ENCODE data around the gene LETMD1.
"Not testable (repeated sequence)": the region's sequence is repeated elsewhere in the genome, so short reads cannot be mapped to it uniquely, and the experiment has no call there.

The LETMD1 gene

DNA sequence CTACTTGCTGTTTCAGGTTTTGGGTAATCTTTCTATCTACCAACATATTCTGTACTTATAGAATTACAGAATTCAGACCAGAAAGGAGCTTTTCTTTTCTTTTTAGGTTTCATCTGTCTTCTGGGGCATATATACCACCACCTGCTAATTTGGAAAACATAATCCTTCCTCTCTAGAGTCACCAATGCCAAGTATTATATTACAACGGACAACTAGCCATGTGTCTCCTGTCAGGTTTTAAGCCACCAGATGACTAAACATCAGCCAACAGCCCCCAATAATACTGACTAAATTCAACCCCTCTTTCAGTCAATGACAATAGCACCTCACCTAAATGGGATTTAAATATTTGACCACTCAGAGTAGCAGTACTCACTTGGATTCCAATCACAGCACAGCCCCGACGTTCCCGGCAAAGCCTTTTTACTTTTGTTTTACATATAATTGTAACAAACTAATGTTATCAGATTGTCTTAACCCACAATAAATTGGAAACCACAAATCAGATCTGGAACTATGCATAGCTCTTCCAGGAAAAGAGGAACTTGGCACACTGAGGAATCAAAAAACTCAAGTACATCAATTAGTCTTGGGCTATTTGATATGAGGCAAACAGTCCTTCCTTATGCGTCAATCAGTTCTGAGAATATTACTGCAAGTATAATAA, 35.4 kb upstream of the LETMD1 start:
- H3K9me3 ChIP-seq (ENCODE audit: control insufficient read depth, low read length): no peaks in the 10 kb centered on the region
- H3K36me3 ChIP-seq (ENCODE audit: control insufficient read depth, insufficient read depth, low read length): peaks cover 12% of the 10 kb centered on the region
- WGBS, 2 experiments (ENCODE audit: insufficient coverage in 2 of 2): 80 to 100% methylated on average over 1 to 2 of the region's 5 CpGs
- no peaks in the 10 kb centered on the region for H3K4me1 ChIP-seq (ENCODE audit: control insufficient read depth, insufficient read depth, low read length, poor library complexity, severe bottlenecking)
- no peak overlapping the region for H3K4me3 ChIP-seq (ENCODE audit: extremely low read depth, insufficient read depth, low read length, poor library complexity, severe bottlenecking)
- no peak overlapping the region for H3K27ac ChIP-seq (ENCODE audit: low read depth, low read length, severe bottlenecking)

DNA sequence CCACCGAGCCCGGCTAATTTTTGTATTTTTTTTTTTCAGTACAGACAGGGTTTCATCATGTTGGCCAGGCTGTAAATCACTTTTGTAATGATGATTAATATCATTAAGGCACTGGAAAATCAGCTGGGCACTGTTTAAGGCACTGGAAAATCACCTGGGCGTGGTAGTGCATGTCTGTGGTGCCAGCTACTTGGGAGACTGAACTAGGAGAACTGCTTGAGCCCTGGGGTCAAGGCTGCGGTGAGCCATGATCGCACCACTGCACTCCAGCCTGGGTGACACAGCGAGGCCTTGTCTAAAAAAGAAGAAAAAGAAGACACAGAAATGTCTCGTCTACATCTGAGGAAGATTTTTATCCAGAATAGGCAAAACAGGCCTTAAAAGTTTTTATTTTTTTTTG, 34.7 kb upstream of the LETMD1 start:
- no peaks in the 10 kb centered on the region for H3K9me3 ChIP-seq (ENCODE audit: control insufficient read depth, low read length)

DNA sequence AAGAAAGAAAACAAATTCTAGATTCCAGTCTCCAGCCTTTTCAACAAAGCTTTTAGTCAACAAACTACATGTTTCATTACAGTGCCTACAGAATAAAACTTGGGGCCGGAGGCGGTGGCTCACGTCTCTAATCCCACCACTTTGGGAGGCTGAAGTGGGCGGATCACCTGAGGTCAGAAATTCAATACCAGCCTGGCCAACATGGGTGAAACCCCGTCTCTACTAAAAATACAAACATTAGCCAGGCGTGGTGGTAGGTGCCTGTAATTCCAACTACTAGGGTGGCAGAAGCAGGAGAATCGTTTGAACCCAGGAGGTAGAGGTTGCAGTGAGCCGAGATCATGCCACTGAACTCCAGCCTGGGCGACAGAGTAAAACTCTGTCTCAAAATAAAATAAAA, 33.7 kb upstream of the LETMD1 start:
- not testable (repeated sequence) for H3K27ac ChIP-seq (ENCODE audit: low read depth, low read length, severe bottlenecking); H3K9me3 ChIP-seq (ENCODE audit: control insufficient read depth, low read length); H3K36me3 ChIP-seq (ENCODE audit: control insufficient read depth, insufficient read depth, low read length); H3K4me1 ChIP-seq (ENCODE audit: control insufficient read depth, insufficient read depth, low read length, poor library complexity, severe bottlenecking); H3K4me3 ChIP-seq (ENCODE audit: extremely low read depth, insufficient read depth, low read length, poor library complexity, severe bottlenecking)
- WGBS, 2 experiments (ENCODE audit: insufficient coverage in 2 of 2): 91 to 92% methylated on average over 6 to 7 of the region's 9 CpGs

More for the DNA sequence above, 34.7 kb upstream of the LETMD1 start:
- peaks cover 4% of the 10 kb centered on the region for H3K36me3 ChIP-seq (ENCODE audit: control insufficient read depth, insufficient read depth, low read length)
- WGBS, 2 experiments (ENCODE audit: insufficient coverage in 2 of 2): 92 to 95% methylated on average over 7 of the region's 7 CpGs
- no peak overlapping the region for H3K4me3 ChIP-seq (ENCODE audit: extremely low read depth, insufficient read depth, low read length, poor library complexity, severe bottlenecking)
- H3K27ac ChIP-seq (ENCODE audit: low read depth, low read length, severe bottlenecking): no peak overlapping the region
- H3K4me1 ChIP-seq (ENCODE audit: control insufficient read depth, insufficient read depth, low read length, poor library complexity, severe bottlenecking): no peaks in the 10 kb centered on the region

DNA sequence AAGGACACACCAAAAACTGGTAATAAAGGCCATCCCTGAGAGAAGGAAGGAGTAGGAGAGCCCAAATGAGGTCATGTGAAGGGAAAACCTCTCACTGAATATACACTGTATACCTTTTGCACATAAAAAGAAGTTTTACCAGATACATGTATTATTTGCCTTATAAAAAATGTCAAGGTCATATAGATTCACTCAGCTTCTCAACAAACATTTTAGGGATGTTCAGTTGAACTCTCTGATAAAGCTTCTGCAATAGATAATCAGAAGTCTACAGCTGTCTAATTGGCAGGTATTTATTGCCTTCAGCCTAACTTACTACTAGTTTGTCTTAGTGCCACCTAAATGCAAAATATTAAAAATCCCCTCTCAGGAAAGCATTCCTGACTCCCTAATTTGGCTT, 30.7 kb upstream of the LETMD1 start:
- Histone ChIP-seq H3K27ac (ENCODE audit: low read depth, low read length, severe bottlenecking) (no peak overlapping the region), H3K4me3 (ENCODE audit: extremely low read depth, insufficient read depth, low read length, poor library complexity, severe bottlenecking) (no peak overlapping the region), H3K36me3 (ENCODE audit: control insufficient read depth, insufficient read depth, low read length) (peaks cover 4% of the 10 kb centered on the region), H3K4me1 (ENCODE audit: control insufficient read depth, insufficient read depth, low read length, poor library complexity, severe bottlenecking) (no peaks in the 10 kb centered on the region), H3K9me3 (ENCODE audit: control insufficient read depth, low read length) (no peaks in the 10 kb centered on the region)

DNA sequence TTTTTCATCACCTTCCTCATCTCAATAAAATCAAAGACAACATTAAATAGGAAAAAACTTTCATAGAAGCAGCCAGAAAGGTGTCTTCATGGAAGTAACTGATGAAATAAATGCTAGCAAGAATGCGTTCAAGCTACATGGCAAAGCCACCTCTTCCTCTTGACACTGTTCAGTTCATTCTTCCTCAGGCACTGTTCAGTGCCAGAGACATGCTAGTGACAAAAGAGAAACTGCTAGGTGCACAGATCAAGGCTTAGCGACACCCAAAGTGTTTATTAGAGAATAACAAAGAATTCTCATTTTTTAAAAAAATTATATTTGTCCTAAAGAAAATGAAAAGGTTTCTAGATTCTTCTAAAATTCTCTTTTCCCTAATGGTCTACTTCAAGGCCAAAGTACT, 29.2 kb upstream of the LETMD1 start:
- Histone ChIP-seq H3K4me3 (ENCODE audit: extremely low read depth, insufficient read depth, low read length, poor library complexity, severe bottlenecking) (no peak overlapping the region), H3K36me3 (ENCODE audit: control insufficient read depth, insufficient read depth, low read length) (peaks cover 10% of the 10 kb centered on the region), H3K27ac (ENCODE audit: low read depth, low read length, severe bottlenecking) (no peak overlapping the region), H3K4me1 (ENCODE audit: control insufficient read depth, insufficient read depth, low read length, poor library complexity, severe bottlenecking) (peaks cover under 1% of the 10 kb centered on the region), H3K9me3 (ENCODE audit: control insufficient read depth, low read length) (no peaks in the 10 kb centered on the region)
- WGBS, 2 experiments (ENCODE audit: insufficient coverage in 2 of 2): 83 to 100% methylated on average over 1 of the region's 2 CpGs

DNA sequence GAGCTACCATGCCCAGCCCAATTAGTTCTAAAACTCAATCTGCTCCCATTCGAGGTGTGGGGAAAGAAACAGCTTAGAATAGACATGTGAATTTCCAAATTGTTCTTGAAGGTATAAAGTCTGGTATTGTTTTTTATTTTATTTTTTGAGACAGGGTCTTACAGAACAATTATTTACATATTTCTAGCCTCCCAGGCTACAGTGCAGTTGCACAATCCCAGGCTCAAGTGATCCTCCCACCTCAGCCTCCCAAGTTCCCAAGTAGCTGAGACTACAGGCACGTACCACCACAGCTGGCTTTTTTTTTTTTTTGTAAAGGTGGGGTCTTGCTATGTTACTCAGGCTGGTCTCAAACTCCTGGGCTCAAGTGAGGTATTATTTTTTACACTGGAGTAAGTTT, 28.2 kb upstream of the LETMD1 start:
- no peak overlapping the region for H3K27ac ChIP-seq (ENCODE audit: low read depth, low read length, severe bottlenecking)
- no peaks in the 10 kb centered on the region for H3K9me3 ChIP-seq (ENCODE audit: control insufficient read depth, low read length)
- 83% methylated on average over 1 of the region's 2 CpGs; no CpG with 5 or more reads in 1 of the 2 experiments for WGBS, 2 experiments (ENCODE audit: insufficient coverage in 2 of 2)
- peaks cover 10% of the 10 kb centered on the region for H3K36me3 ChIP-seq (ENCODE audit: control insufficient read depth, insufficient read depth, low read length)
- no peak overlapping the region for H3K4me3 ChIP-seq (ENCODE audit: extremely low read depth, insufficient read depth, low read length, poor library complexity, severe bottlenecking)
- H3K4me1 ChIP-seq (ENCODE audit: control insufficient read depth, insufficient read depth, low read length, poor library complexity, severe bottlenecking): peaks cover 8% of the 10 kb centered on the region

DNA sequence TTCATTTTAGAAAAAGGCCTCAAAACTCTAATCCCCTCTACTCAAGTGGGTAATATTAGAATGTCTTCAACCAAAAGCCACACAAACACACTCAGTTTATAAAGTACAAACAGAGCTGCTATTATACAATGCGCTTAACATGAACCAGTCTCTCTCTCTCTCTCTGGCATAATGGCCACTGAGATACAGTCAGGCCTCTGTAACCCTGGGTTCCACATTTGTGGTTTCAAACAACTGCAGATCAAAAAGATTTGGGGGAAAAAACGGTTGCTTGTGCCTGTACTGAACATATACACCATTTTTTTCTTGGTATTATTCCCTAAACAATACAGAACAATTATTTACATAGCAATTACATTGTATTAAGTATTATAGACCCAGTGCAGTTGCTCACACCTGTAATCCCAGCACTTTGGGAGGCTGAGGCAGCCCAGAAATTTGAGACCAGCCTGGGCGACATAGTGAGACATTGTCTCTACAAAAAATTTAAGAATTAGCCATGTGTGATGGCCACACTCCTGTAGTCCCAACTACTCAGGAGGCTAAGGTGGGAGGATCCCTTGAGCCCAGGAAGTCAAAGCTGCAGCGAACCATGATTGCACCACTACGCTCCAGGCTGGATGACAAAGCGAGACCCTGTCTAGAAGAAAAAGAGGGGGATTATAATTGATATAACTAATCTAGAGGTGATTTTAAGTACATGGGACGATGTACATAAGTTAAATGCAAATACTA, 27.5 kb upstream of the LETMD1 start:
- no peak overlapping the region for H3K4me3 ChIP-seq (ENCODE audit: extremely low read depth, insufficient read depth, low read length, poor library complexity, severe bottlenecking)
- peaks cover 8% of the 10 kb centered on the region for H3K4me1 ChIP-seq (ENCODE audit: control insufficient read depth, insufficient read depth, low read length, poor library complexity, severe bottlenecking)
- no peaks in the 10 kb centered on the region for H3K9me3 ChIP-seq (ENCODE audit: control insufficient read depth, low read length)
- WGBS, 2 experiments (ENCODE audit: insufficient coverage in 2 of 2): 89 to 100% methylated on average over 2 to 3 of the region's 7 CpGs
- H3K27ac ChIP-seq (ENCODE audit: low read depth, low read length, severe bottlenecking): no peak overlapping the region
- peaks cover 10% of the 10 kb centered on the region for H3K36me3 ChIP-seq (ENCODE audit: control insufficient read depth, insufficient read depth, low read length)

DNA sequence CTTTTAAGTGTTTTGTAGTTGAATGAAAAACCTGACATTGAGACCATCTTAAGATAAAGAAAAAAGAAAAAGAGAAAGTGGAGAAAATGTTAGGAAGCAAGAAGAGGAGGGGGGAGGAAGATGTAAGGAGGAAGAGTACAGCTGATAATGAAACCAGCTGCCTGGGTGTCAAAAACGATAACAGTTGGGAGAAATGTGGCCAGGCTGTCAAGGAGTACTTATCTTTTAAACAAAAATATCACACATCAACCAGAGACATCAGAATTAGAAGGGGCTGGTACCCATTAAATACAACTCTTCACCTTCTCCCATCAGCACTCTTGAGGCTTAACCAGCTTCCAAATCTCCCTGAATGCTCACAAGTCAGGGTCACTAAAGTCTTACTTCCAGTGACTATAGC, 26.4 kb upstream of the LETMD1 start:
- H3K36me3 ChIP-seq (ENCODE audit: control insufficient read depth, insufficient read depth, low read length): peaks cover 10% of the 10 kb centered on the region
- H3K4me1 ChIP-seq (ENCODE audit: control insufficient read depth, insufficient read depth, low read length, poor library complexity, severe bottlenecking): peaks cover 8% of the 10 kb centered on the region
- WGBS, 2 experiments (ENCODE audit: insufficient coverage in 2 of 2): no CpG with 5 or more reads among the region's 1 CpG
- H3K27ac ChIP-seq (ENCODE audit: low read depth, low read length, severe bottlenecking): no peak overlapping the region
- H3K9me3 ChIP-seq (ENCODE audit: control insufficient read depth, low read length): no peaks in the 10 kb centered on the region
- no peak overlapping the region for H3K4me3 ChIP-seq (ENCODE audit: extremely low read depth, insufficient read depth, low read length, poor library complexity, severe bottlenecking)

DNA sequence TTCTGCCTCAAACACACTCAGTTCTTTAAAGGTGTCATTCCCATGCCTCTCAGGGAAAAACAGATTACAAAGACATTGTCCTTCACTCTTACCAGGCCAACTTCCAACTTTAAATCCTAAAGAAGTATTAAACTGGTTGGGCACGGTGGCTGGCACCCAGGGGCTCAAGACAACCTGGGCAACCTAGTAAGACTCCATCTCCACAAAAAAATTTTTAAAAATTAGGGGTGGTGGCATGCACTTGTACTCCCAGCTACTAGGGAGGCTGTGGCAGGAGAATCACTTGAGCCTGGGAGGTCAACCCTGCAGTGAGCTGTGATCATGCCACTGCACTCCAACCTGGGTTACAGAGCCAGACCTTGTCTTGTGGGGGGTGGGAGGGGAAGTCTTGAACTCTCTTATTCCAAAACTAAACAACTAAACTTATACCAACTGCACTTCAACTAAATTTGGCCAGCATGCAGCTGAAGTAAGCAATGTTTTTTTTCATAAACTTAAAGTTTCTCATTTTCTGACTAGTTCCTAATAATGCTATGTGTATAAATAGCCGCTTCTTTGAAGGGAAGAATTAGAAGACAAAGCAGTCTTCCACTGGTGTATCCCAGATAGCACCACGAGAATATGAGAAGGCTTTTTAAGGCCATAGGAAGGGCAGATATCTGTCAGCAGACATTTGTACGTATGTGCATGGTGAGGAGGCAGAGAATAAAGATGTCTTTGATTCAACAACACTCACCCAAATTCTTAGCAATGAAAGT, 24.3 kb upstream of the LETMD1 start:
- Histone ChIP-seq H3K4me1 (ENCODE audit: control insufficient read depth, insufficient read depth, low read length, poor library complexity, severe bottlenecking) (peaks cover 8% of the 10 kb centered on the region), H3K27ac (ENCODE audit: low read depth, low read length, severe bottlenecking) (peak overlapping the region; percentile 91), H3K4me3 (ENCODE audit: extremely low read depth, insufficient read depth, low read length, poor library complexity, severe bottlenecking) (peak overlapping the region; percentile 61), H3K36me3 (ENCODE audit: control insufficient read depth, insufficient read depth, low read length) (peaks cover 10% of the 10 kb centered on the region), H3K9me3 (ENCODE audit: control insufficient read depth, low read length) (no peaks in the 10 kb centered on the region)
- 87 to 88% methylated on average over 2 of the region's 4 CpGs for WGBS, 2 experiments (ENCODE audit: insufficient coverage in 2 of 2)

DNA sequence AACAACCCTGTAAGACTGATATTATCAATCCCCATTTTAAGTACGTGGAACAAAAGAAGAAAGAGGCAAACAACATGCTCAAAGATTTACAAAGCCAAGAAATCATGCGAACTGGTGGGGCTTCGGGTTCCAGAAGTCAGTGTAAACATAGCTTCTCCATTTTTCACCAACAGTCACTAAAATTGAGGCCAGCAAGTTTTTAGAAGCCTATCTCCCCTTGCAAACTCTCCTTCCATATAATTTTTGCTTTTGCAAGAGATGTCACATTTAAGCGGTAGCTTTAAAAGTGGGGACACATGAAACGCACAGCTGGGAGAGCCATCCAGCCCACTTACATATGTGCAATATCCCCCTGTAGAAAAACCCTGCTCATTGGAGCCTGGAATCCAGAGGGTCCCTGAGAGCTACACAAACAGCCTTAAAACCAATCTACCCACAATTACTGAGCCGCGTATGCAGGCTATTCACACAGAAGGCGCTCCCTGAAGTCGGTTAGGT, 22.7 kb upstream of the LETMD1 start:
- Histone ChIP-seq H3K36me3 (ENCODE audit: control insufficient read depth, insufficient read depth, low read length) (peaks cover 10% of the 10 kb centered on the region), H3K27ac (ENCODE audit: low read depth, low read length, severe bottlenecking) (peak overlapping the region; percentile 91), H3K9me3 (ENCODE audit: control insufficient read depth, low read length) (no peaks in the 10 kb centered on the region), H3K4me1 (ENCODE audit: control insufficient read depth, insufficient read depth, low read length, poor library complexity, severe bottlenecking) (peaks cover 8% of the 10 kb centered on the region), H3K4me3 (ENCODE audit: extremely low read depth, insufficient read depth, low read length, poor library complexity, severe bottlenecking) (peak overlapping the region; percentile 61)
- WGBS, 2 experiments (ENCODE audit: insufficient coverage in 2 of 2): 6 to 8% methylated on average over 5 of the region's 9 CpGs

Measured in mesodermal cell (in vitro differentiated cells).